ENCODE data around the gene DHRS7C.

DNA sequence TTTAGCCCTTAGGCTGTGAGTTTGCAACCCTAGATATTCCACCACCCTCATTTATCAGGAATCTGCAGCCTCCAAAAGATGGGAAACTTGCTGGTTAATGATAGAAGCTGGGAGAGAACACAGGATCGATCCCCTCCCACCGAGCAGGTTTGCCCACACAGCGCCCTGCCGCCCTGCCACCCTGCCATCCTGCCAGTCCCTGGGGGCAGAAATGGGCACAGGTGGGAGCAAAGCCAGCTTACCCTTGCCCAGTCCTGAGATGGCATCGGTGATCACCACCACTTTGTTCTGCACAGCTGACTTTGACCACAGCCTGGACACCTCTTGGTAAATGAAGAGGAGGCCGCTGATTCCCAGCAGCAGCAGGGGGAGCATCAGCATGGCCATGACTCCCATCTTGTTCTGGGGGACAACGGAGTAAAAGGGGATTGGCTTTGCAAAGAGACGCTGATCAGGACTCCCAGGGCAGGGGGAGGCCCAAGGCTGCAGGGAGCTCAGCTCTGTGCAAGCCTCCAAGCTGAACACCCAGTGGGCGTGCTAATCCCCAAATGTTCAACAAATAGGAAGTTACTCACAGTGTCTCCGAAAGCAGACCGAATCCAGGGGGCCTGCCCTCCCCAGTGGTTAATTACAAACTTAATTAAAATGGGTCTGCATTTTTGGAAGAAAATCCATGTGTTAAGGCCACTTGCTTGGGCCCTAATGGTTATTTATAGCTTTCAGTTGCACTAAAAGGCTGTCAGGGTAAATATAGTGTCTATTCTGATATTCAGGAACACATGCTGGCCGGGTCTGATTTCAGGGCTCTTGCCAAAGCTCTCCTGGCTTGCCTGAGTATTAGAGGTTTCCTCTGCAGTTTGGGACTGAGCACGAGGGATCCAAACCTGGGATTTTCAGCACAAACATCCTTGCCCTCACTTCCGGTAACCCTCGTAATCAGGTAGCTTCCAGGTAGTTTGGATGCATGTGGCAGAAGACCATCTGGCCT lies at the start of gene DHRS7C:
- TF ChIP-seq, protein P1, sequence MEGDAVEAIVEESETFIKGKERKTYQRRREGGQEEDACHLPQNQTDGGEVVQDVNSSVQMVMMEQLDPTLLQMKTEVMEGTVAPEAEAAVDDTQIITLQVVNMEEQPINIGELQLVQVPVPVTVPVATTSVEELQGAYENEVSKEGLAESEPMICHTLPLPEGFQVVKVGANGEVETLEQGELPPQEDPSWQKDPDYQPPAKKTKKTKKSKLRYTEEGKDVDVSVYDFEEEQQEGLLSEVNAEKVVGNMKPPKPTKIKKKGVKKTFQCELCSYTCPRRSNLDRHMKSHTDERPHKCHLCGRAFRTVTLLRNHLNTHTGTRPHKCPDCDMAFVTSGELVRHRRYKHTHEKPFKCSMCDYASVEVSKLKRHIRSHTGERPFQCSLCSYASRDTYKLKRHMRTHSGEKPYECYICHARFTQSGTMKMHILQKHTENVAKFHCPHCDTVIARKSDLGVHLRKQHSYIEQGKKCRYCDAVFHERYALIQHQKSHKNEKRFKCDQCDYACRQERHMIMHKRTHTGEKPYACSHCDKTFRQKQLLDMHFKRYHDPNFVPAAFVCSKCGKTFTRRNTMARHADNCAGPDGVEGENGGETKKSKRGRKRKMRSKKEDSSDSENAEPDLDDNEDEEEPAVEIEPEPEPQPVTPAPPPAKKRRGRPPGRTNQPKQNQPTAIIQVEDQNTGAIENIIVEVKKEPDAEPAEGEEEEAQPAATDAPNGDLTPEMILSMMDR (IDR thresholded peaks at IDR 0.05 in 4 of 5, conservative IDR thresholded peaks at IDR 0.05 in 1 of 5), result no peak
- peak; percentile 14 to 16 for TF ChIP-seq POLR2A (IDR thresholded peaks at IDR 0.05)
